ENCODE data around the gene CLSTN3.

DNA sequence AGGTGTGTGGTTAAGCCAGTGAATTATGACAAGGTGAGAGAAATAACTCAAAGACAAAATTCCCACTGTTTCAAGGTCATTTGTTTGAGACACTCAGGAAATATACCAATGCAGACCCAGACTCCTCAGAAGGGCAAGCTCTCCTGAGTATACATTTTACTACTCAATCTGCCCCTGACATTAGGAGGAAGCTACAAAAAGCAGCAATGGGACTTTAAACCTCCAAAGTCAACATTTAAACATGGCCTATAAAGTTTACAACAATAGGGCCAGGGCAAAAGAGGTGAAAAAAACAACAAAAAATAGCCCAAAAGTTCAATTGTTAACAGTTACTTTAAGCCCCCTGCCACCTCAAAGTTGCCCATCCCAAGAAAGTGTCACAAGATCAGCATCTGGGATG is 39.8 kb downstream of the CLSTN3 start:
- TF ChIP-seq FOSB (CRISPR knock-in tag; IDR thresholded peaks at IDR 0.05) (no peak), CTCF (IDR thresholded peaks at IDR 0.05) (no peak), REST (IDR thresholded peaks at IDR 0.05) (no peak), MAX (IDR thresholded peaks at IDR 0.05) (no peak), POLR2A (IDR thresholded peaks at IDR 0.05; ENCODE audit: low read length) (no peak), CBX8 (IDR thresholded peaks at IDR 0.05) (no peak), RAD21 (conservative IDR thresholded peaks at IDR 0.05 in 1 of 2, IDR thresholded peaks at IDR 0.05 in 1 of 2) (no peak), NR3C1 (IDR thresholded peaks at IDR 0.05) (no peak)
